ENCODE results near the gene TAT. TPM values are rescaled to one million over a fixed set of nuclear protein-coding genes. Genes with fewer than 3 reads are reported as not detected.
"Not testable (repeated sequence)": the region's sequence is repeated elsewhere in the genome, so short reads cannot be mapped to it uniquely, and the experiment has no call there.

Gene TAT
- total and polyA plus RNA-seq, 4 donors = 10.6 to 540 (median 433) TPM

GRCh38 chr16:71584543-71585317, 7.8 kb upstream of the TAT start:
- TF ChIP-seq EGR1 (IDR thresholded peaks at IDR 0.05; ENCODE audit: low read depth in 2 of 2) (no peak), FOXA1 (IDR thresholded peaks at IDR 0.05) (no peak), HNF4A (conservative IDR thresholded peaks at IDR 0.05) (peak in 1 of 2 donors; percentile 31), RAD21 (IDR thresholded peaks at IDR 0.05) (no peak), RXRA (IDR thresholded peaks at IDR 0.05) (peak in 1 of 2 donors; percentile 38), YY1 (IDR thresholded peaks at IDR 0.05) (no peak), JUND (IDR thresholded peaks at IDR 0.05) (no peak), NR2F2 (IDR thresholded peaks at IDR 0.05) (no peak)
- 41% methylated on average over 3 of the region's 3 CpGs for WGBS
- no peak overlapping the region for H3K4me3 ChIP-seq (ENCODE audit: low read depth in 1 of 3, low read length in 3 of 3)
- H3K4me1 ChIP-seq (ENCODE audit: control insufficient read depth in 4 of 4, insufficient read depth in 4 of 4, low read length in 3 of 4) = peaks cover 3 to 28% (median 7%) of the 10 kb centered on the region in 4 donors
- H3K27me3 ChIP-seq (ENCODE audit: control insufficient read depth in 4 of 4, insufficient read depth in 4 of 4, low read length in 3 of 4) = no peaks in the 10 kb centered on the region
- H3K9ac ChIP-seq (ENCODE audit: low read depth in 1 of 2, low read length in 2 of 2) = peak overlapping the region in 1 of 2 donors; percentile 81
- no peak for DNase-seq (ENCODE audit: low spot score)
- no peaks in the 10 kb centered on the region for H3K9me3 ChIP-seq (ENCODE audit: control insufficient read depth in 4 of 4, low read length in 3 of 4)
- peak overlapping the region; percentile 76 to 84 for H3K27ac ChIP-seq (ENCODE audit: low read depth in 1 of 2, low read length in 2 of 2)
- no peaks in the 10 kb centered on the region for H3K36me3 ChIP-seq (ENCODE audit: control insufficient read depth in 4 of 4, insufficient read depth in 3 of 4, low read depth in 1 of 4, low read length in 3 of 4)

GRCh38 chr16:71582553-71582848, 5.6 kb upstream of the TAT start:
- H3K9ac ChIP-seq (ENCODE audit: low read depth in 1 of 2, low read length in 2 of 2); H3K9me3 ChIP-seq (ENCODE audit: control insufficient read depth in 4 of 4, low read length in 3 of 4); H3K27me3 ChIP-seq (ENCODE audit: control insufficient read depth in 4 of 4, insufficient read depth in 4 of 4, low read length in 3 of 4); DNase-seq (ENCODE audit: low spot score); H3K36me3 ChIP-seq (ENCODE audit: control insufficient read depth in 4 of 4, insufficient read depth in 3 of 4, low read depth in 1 of 4, low read length in 3 of 4); H3K4me3 ChIP-seq (ENCODE audit: low read depth in 1 of 3, low read length in 3 of 3): not testable (repeated sequence)
- H3K27ac ChIP-seq (ENCODE audit: low read depth in 1 of 2, low read length in 2 of 2) = peak overlapping the region; percentile 84 to 92
- H3K4me1 ChIP-seq (ENCODE audit: control insufficient read depth in 4 of 4, insufficient read depth in 4 of 4, low read length in 3 of 4) = peaks cover 3 to 31% (median 8%) of the 10 kb centered on the region in 4 donors
- 87% methylated on average over 5 of the region's 5 CpGs for WGBS

GRCh38 chr16:71574702-71575101, 2.2 kb downstream of the TAT start:
- H3K4me1 ChIP-seq (ENCODE audit: control insufficient read depth in 4 of 4, insufficient read depth in 4 of 4, low read length in 3 of 4) = peaks cover 0 to 51% (median 26%) of the 10 kb centered on the region in 4 donors
- H3K27me3 ChIP-seq (ENCODE audit: control insufficient read depth in 4 of 4, insufficient read depth in 4 of 4, low read length in 3 of 4) = no peaks in the 10 kb centered on the region
- TF ChIP-seq RAD21 (IDR thresholded peaks at IDR 0.05) (no peak), ATF3 (IDR thresholded peaks at IDR 0.05) (no peak), ZBTB33 (IDR thresholded peaks at IDR 0.05) (no peak), MAX (IDR thresholded peaks at IDR 0.05) (no peak), FOXA1 (IDR thresholded peaks at IDR 0.05) (no peak), TAF1 (conservative IDR thresholded peaks at IDR 0.05) (no peak), FOXA2 (IDR thresholded peaks at IDR 0.05) (no peak), NR2F2 (IDR thresholded peaks at IDR 0.05) (no peak), YY1 (IDR thresholded peaks at IDR 0.05) (no peak), GABPA (IDR thresholded peaks at IDR 0.05 in 1 of 2, conservative IDR thresholded peaks at IDR 0.05 in 1 of 2) (no peak), JUND (IDR thresholded peaks at IDR 0.05) (no peak), REST (IDR thresholded peaks at IDR 0.05) (no peak), SP1 (IDR thresholded peaks at IDR 0.05) (no peak), RXRA (IDR thresholded peaks at IDR 0.05) (no peak), HNF4A (conservative IDR thresholded peaks at IDR 0.05) (no peak), CTCF (IDR thresholded peaks at IDR 0.05; ENCODE audit: low read depth, low read length, missing input control) (no peak), EGR1 (IDR thresholded peaks at IDR 0.05; ENCODE audit: low read depth in 2 of 2) (no peak), HNF4G (IDR thresholded peaks at IDR 0.05) (no peak)
- H3K4me3 ChIP-seq (ENCODE audit: low read depth in 1 of 3, low read length in 3 of 3) = peak overlapping the region in 2 of 3 donors; percentile 7 to 89
- H3K9me3 ChIP-seq (ENCODE audit: control insufficient read depth in 4 of 4, low read length in 3 of 4) = no peaks in the 10 kb centered on the region
- peak overlapping the region; percentile 94 to 95 for H3K27ac ChIP-seq (ENCODE audit: low read depth in 1 of 2, low read length in 2 of 2)
- DNase-seq (ENCODE audit: low spot score) = no peak
- peaks cover 0 to 25% (median 9%) of the 10 kb centered on the region in 4 donors for H3K36me3 ChIP-seq (ENCODE audit: control insufficient read depth in 4 of 4, insufficient read depth in 3 of 4, low read depth in 1 of 4, low read length in 3 of 4)
- peak overlapping the region; percentile 85 to 100 for H3K9ac ChIP-seq (ENCODE audit: low read depth in 1 of 2, low read length in 2 of 2)

Measured in liver (tissue), 9 donors.